H1 (cell line): ENCODE measurements around the gene ITGAV. TPM values are rescaled to one million over a fixed set of nuclear protein-coding genes. Genes with fewer than 3 reads are reported as not detected.

ENCODE experiments used
- CTCF ChIA-PET: fragments of 300-600 bp; sonication (Branson Sonifier 250); formaldehyde crosslinking; loops from one replicate; lab custom pipeline; 2021; ENCODE audit not compliant: partially characterized antibody; lab: Charles Lee
- POLR2A ChIA-PET: fragments of 300-600 bp; sonication (Branson Sonifier 250); formaldehyde crosslinking; loops from one replicate; lab custom pipeline; 2021; ENCODE audit warnings: inconsistent platforms; ENCODE audit not compliant: partially characterized antibody; lab: Charles Lee
- DNase-seq, 2 experiments: peaks; one replicate each; pipeline versions ENCODE4 v3.0.0 to v3.0.0-alpha.2; 2010 to 2022; ENCODE audit warnings: low spot score in 2 of 2, low read depth in 1 of 2, mixed read lengths in 1 of 2
- FAIRE-seq: peaks from 2 replicates; lab custom pipeline; 2011; peaks lifted over from hg19 to GRCh38; lab: Jason Lieb, UNC
- H2AFZ ChIP-seq: 2 replicates; pipeline ENCODE4 v1.8.1; 2012; ENCODE audit warnings: low read length, inconsistent platforms
- H2AK5ac ChIP-seq: 2 replicates; pipeline ENCODE4 v1.6.1; 2013; ENCODE audit warnings: low read depth, low read length
- H2BK120ac ChIP-seq: replicated peaks from 2 replicates; pipeline ENCODE3; 2013; ENCODE audit warnings: low read depth, low read length, inconsistent platforms
- H2BK12ac ChIP-seq: 2 replicates; pipeline ENCODE4 v1.6.1; 2013; ENCODE audit warnings: low read depth, low read length
- H2BK15ac ChIP-seq: 2 replicates; pipeline ENCODE4 v1.6.1; 2013; ENCODE audit warnings: low read length
- H2BK20ac ChIP-seq: 2 replicates; pipeline ENCODE4 v1.6.1; 2013; ENCODE audit warnings: low read length
- H2BK5ac ChIP-seq: 2 replicates; pipeline ENCODE4 v1.6.1; 2013; ENCODE audit warnings: low read depth, low read length
- H3K14ac ChIP-seq: 2 replicates; pipeline ENCODE4 v1.6.1; 2013; ENCODE audit warnings: inconsistent platforms; ENCODE audit not compliant: insufficient read length
- H3K18ac ChIP-seq: 2 replicates; pipeline ENCODE4 v1.6.1; 2013; ENCODE audit warnings: low read length; ENCODE audit errors: extremely low read depth
- H3K23ac ChIP-seq: 2 replicates; pipeline ENCODE4 v1.6.1; 2013; ENCODE audit warnings: inconsistent platforms; ENCODE audit not compliant: insufficient read length
- H3K23me2 ChIP-seq: 2 replicates; pipeline ENCODE4 v1.6.1; 2013; ENCODE audit warnings: low read depth, low read length
- H3K27ac ChIP-seq: 2 replicates; pipeline ENCODE4 v1.6.1; 2011; ENCODE audit warnings: low read depth, low read length, inconsistent platforms
- H3K27me3 ChIP-seq, 4 experiments: replicated peaks in 1 of 4; 1 replicate in 1 of 4; 2 replicates in 3 of 4; pipeline versions ENCODE4 v1.6.1 to v1.8.1; 2011 to 2013; ENCODE audit warnings: low read length in 3 of 4, mild to moderate bottlenecking in 3 of 4, inconsistent platforms in 2 of 4, mixed read lengths in 2 of 4, moderate library complexity in 1 of 4; ENCODE audit not compliant: control insufficient read depth in 3 of 4, insufficient read depth in 3 of 4; ENCODE audit errors: extremely low read depth in 1 of 4
- H3K36me3 ChIP-seq, 4 experiments: 2 replicates each; pipeline versions ENCODE4 v1.6.1 to v1.8.1; 2011 to 2013; ENCODE audit warnings: mild to moderate bottlenecking in 4 of 4, low read length in 3 of 4, moderate library complexity in 2 of 4, control low read depth in 1 of 4, inconsistent platforms in 1 of 4; ENCODE audit not compliant: insufficient read depth in 4 of 4, control insufficient read depth in 2 of 4
- H3K4ac ChIP-seq: replicated peaks from 2 replicates; pipeline ENCODE3; 2013; ENCODE audit warnings: low read length, low read depth, mixed read lengths, inconsistent platforms; ENCODE audit not compliant: insufficient read length
- H3K4me1 ChIP-seq, 4 experiments: replicated peaks in 1 of 4; 1 replicate in 1 of 4; 2 replicates in 3 of 4; pipeline versions ENCODE4 v1.6.1 to v1.8.1; 2011 to 2013; ENCODE audit warnings: low read length in 3 of 4, inconsistent platforms in 2 of 4, mixed read lengths in 1 of 4; ENCODE audit not compliant: insufficient read depth in 4 of 4, control insufficient read depth in 3 of 4
- H3K4me2 ChIP-seq, 2 experiments: 2 replicates each; pipeline versions ENCODE4 v1.6.1 to v1.8.1; 2011 to 2013; ENCODE audit warnings: low read depth in 2 of 2, low read length in 2 of 2, control low read depth in 1 of 2, inconsistent platforms in 1 of 2, mild to moderate bottlenecking in 1 of 2; ENCODE audit not compliant: insufficient read depth in 1 of 2
- H3K4me3 ChIP-seq, 4 experiments: fragments of 200-600, 300-600 bp in 1 of 4; sonication (generic), shearing (Covaris generic), sonication (Bioruptor Twin) in 1 of 4; 2 replicates each; pipeline versions ENCODE4 v1.5.1 to v1.8.1; 2011 to 2016; ENCODE audit warnings: low read length in 4 of 4, low read depth in 3 of 4, control low read depth in 2 of 4, inconsistent platforms in 2 of 4, mild to moderate bottlenecking in 2 of 4, mixed read lengths in 1 of 4, moderate library complexity in 1 of 4; ENCODE audit not compliant: insufficient read depth in 2 of 4; ENCODE audit errors: extremely low read depth in 1 of 4
- H3K56ac ChIP-seq: replicated peaks from 2 replicates; pipeline ENCODE3; 2013; ENCODE audit warnings: low read depth, mild to moderate bottlenecking, mixed read lengths, low read length, inconsistent platforms; ENCODE audit not compliant: insufficient read length
- H3K79me1 ChIP-seq: 2 replicates; pipeline ENCODE4 v1.6.1; 2013; ENCODE audit warnings: low read depth, low read length, control low read depth
- H3K79me2 ChIP-seq, 2 experiments: 2 replicates each; pipeline versions ENCODE4 v1.6.1 to v1.8.1; 2012 to 2013; ENCODE audit warnings: low read length in 2 of 2, mild to moderate bottlenecking in 2 of 2, inconsistent platforms in 1 of 2; ENCODE audit not compliant: insufficient read depth in 2 of 2, control insufficient read depth in 1 of 2
- H3K9ac ChIP-seq, 4 experiments: replicated peaks in 1 of 4; 1 replicate in 1 of 4; 2 replicates in 3 of 4; pipeline versions ENCODE4 v1.6.1 to v1.8.1; 2011 to 2013; ENCODE audit warnings: low read depth in 3 of 4, low read length in 3 of 4, control low read depth in 2 of 4, mild to moderate bottlenecking in 2 of 4, moderate library complexity in 2 of 4, inconsistent platforms in 1 of 4; ENCODE audit errors: extremely low read depth in 1 of 4
- H3K9me3 ChIP-seq, 2 experiments: 2 replicates each; pipeline versions ENCODE4 v1.6.1 to v1.8.1; 2012 to 2013; ENCODE audit warnings: mild to moderate bottlenecking in 2 of 2, moderate library complexity in 2 of 2, control low read depth in 1 of 2, inconsistent platforms in 1 of 2, low read depth in 1 of 2, low read length in 1 of 2, mixed read lengths in 1 of 2; ENCODE audit not compliant: insufficient read depth in 2 of 2
- H4K20me1 ChIP-seq, 2 experiments: replicated peaks in 1 of 2; 2 replicates each; pipeline versions ENCODE3 to v1.8.1; 2011 to 2013; ENCODE audit warnings: inconsistent platforms in 2 of 2, low read length in 2 of 2, mild to moderate bottlenecking in 1 of 2; ENCODE audit not compliant: insufficient read depth in 2 of 2, control insufficient read depth in 1 of 2
- H4K5ac ChIP-seq: 2 replicates; pipeline ENCODE4 v1.6.1; 2013; ENCODE audit warnings: low read length, low read depth, mixed read lengths, inconsistent platforms; ENCODE audit not compliant: insufficient read length
- H4K8ac ChIP-seq: 2 replicates; pipeline ENCODE4 v1.8.0; 2013; ENCODE audit warnings: mild to moderate bottlenecking, moderate library complexity, low read length, inconsistent platforms; ENCODE audit not compliant: insufficient read depth; ENCODE audit errors: extremely low read depth
- H4K91ac ChIP-seq: replicated peaks from 2 replicates; pipeline ENCODE3; 2013; ENCODE audit warnings: low read length, mixed read lengths, inconsistent platforms; ENCODE audit not compliant: insufficient read length
- FOSL1 ChIP-seq: IDR thresholded peaks from 2 replicates; pipeline ENCODE4 v1.6.1; 2011; ENCODE audit warnings: mild to moderate bottlenecking, low read depth, low read length, moderate library complexity; ENCODE audit not compliant: insufficient read depth
- KDM5A ChIP-seq: fragments of 200-600 bp; IDR thresholded peaks from 2 replicates; pipeline ENCODE4 v1.7.1; 2012; ENCODE audit warnings: mild to moderate bottlenecking, low read length, inconsistent platforms, mixed read lengths
- PHF8 ChIP-seq: fragments of 200-600 bp; sonication (generic); conservative IDR thresholded peaks from 2 replicates; pipeline ENCODE4 v1.7.1; 2012; ENCODE audit warnings: low read depth, mild to moderate bottlenecking, inconsistent platforms, low read length, moderate library complexity
- POLR2AphosphoS5 ChIP-seq: IDR thresholded peaks from 2 replicates; pipeline ENCODE4 v1.6.1; 2011; ENCODE audit warnings: low read depth, low read length
- SAP30 ChIP-seq: fragments of 300-600 bp; sonication (generic); IDR thresholded peaks from 2 replicates; pipeline ENCODE4 v1.7.1; 2012; ENCODE audit warnings: low read length, moderate library complexity, mild to moderate bottlenecking, inconsistent platforms; ENCODE audit not compliant: insufficient read depth, insufficient replicate concordance
- SIN3A ChIP-seq, 2 experiments: IDR thresholded peaks in 1 of 2; conservative IDR thresholded peaks in 1 of 2; 2 replicates each; pipeline ENCODE4 v1.6.1; 2011 to 2012; ENCODE audit warnings: low read length in 2 of 2, improper control_type of control experiment in 1 of 2, low read depth in 1 of 2, mild to moderate bottlenecking in 1 of 2
- SIX5 ChIP-seq: IDR thresholded peaks from 2 replicates; pipeline ENCODE4 v1.6.1; 2011; ENCODE audit warnings: mild to moderate bottlenecking, low read depth, low read length
- SUZ12 ChIP-seq: fragments of 200-600 bp; sonication (generic); IDR thresholded peaks from 2 replicates; pipeline ENCODE4 v1.6.1; 2012; ENCODE audit warnings: mild to moderate bottlenecking, inconsistent platforms, low read length, moderate library complexity, mixed read lengths
- TCF12 ChIP-seq: IDR thresholded peaks from 2 replicates; pipeline ENCODE4 v1.6.1; 2011; ENCODE audit warnings: low read depth, mild to moderate bottlenecking, low read length
- TEAD4 ChIP-seq: IDR thresholded peaks from 2 replicates; pipeline ENCODE4 v1.6.1; 2012; ENCODE audit warnings: low read depth, low read length, inconsistent platforms, mixed read lengths
- ZNF274 ChIP-seq: IDR thresholded peaks from 2 replicates; pipeline ENCODE4 v1.7.0; 2012; ENCODE audit warnings: low read length, borderline replicate concordance; ENCODE audit errors: extremely low read depth
- WGBS, 2 experiments: shearing (Covaris generic) in 1 of 2; methylation state at CpG; one replicate each; pipeline versions ENCODE4 v1.1.6 to v1.1.7; 2013 to 2015; ENCODE audit warnings: low lambda C conversion rate in 2 of 2, mixed read lengths in 2 of 2, inconsistent platforms in 1 of 2, low coverage in 1 of 2, missing lambda C conversion rate in 1 of 2; ENCODE audit not compliant: insufficient replicate concordance in 2 of 2, insufficient coverage in 1 of 2, insufficient read length in 1 of 2; ENCODE audit errors: extremely low coverage in 1 of 2, missing lambda C conversion rate in 1 of 2; 5-methylcytosine and 5-hydroxymethylcytosine counted together
- polyA plus RNA-seq, 7 experiments: library from polyadenylated mRNA; depleted of rRNA in 3 of 7; stranded (reverse) in 5 of 7; unstranded in 2 of 7; fragments of >200 nt in 5 of 7; fragments of 200-250 nt in 2 of 7; gene quantifications; 1 replicate in 5 of 7; 2 replicates in 1 of 7; 4 replicates in 1 of 7; pipeline versions ENCODE4 v1.2.1 to v1.2.3, GENCODE V29; 2011 to 2013; ENCODE audit warnings: missing spikeins in 2 of 7, mixed read lengths in 2 of 7
- total RNA-seq: library from RNA; stranded (reverse); fragmentation: NEBNext Ultra II Directional; extraction: Animal tissue kit (Norgen Biotek cat#: 25700); gene quantifications from 2 replicates; pipeline ENCODE4 v1.2.1, GENCODE V29; 2021
- TF ChIP-seq, protein P1 (sequence below): IDR thresholded peaks from 2 replicates; pipeline ENCODE4 v1.6.1; 2011; ENCODE audit warnings: low read depth, mild to moderate bottlenecking, low read length; ENCODE audit not compliant: insufficient read depth
- TF ChIP-seq, protein P2 (sequence below): IDR thresholded peaks from 2 replicates; pipeline ENCODE4 v1.6.1; 2012; ENCODE audit warnings: inconsistent platforms

ITGAV gene
- total and polyA plus RNA-seq, 2 of the 8 experiments (the other 6 are each of a cell fraction or from before 2014, with no cell fraction given), result 11.7 to 42.4 TPM

DNA sequence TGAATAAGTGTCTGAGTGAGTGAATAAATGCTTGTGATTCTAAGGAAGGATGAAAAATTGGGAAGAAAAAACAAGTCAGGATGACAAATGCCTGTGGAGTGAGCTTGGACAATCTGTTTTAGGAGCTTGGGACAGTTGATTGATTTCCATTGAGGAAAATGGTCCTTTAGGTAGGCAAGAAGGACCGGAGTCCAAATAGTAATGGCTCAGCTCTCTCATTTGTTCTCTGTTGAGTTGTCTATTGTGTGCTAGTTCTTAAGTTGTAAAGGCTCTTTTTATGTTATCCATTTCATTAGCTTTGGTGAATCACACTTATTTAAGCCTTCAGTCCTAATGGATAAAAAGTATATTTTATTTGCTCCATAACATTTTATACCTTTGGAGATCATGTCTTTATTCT lies 135.9 kb downstream of the ITGAV start:
- 88% methylated on average over 1 of the region's 1 CpG; no CpG with 5 or more reads in 1 of the 2 experiments for WGBS, 2 experiments
- H3K27ac ChIP-seq, result no peak overlapping the region
- TF ChIP-seq TEAD4 (no peak), SIN3A (conservative IDR thresholded peaks at IDR 0.05 in 1 of 2, IDR thresholded peaks at IDR 0.05 in 1 of 2; ENCODE audit: low read depth in 1 of 2, low read length in 2 of 2) (no peak), FOSL1 (no peak), SIX5 (no peak), POLR2AphosphoS5 (no peak), SAP30 (no peak), TCF12 (no peak), ZNF274 (no peak), SUZ12 (no peak), PHF8 (no peak), KDM5A (no peak)
- TF ChIP-seq, protein P1, sequence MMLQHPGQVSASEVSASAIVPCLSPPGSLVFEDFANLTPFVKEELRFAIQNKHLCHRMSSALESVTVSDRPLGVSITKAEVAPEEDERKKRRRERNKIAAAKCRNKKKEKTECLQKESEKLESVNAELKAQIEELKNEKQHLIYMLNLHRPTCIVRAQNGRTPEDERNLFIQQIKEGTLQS, result no peak
- TF ChIP-seq, protein P2, sequence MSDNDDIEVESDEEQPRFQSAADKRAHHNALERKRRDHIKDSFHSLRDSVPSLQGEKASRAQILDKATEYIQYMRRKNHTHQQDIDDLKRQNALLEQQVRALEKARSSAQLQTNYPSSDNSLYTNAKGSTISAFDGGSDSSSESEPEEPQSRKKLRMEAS, result no peak

More for the DNA sequence above, 135.9 kb downstream of the ITGAV start:
- H4K8ac ChIP-seq, result no peak overlapping the region
- H2BK5ac ChIP-seq, result no peak overlapping the region
- H4K20me1 ChIP-seq, result no peaks in the 10 kb centered on the region
- no peak overlapping the region for H2BK12ac ChIP-seq
- no peak overlapping the region for H2BK120ac ChIP-seq
- no peaks in the 10 kb centered on the region; the same call in 1 of the 2 replicates for H3K79me1 ChIP-seq
- H3K4ac ChIP-seq, result no peak overlapping the region
- H3K23me2 ChIP-seq, result no peaks in the 10 kb centered on the region
- peaks cover 0 to 2% of the 10 kb centered on the region in 2 experiments; a peak in 1 of 4 replicates for H3K9me3 ChIP-seq
- no peak overlapping the region for H2AK5ac ChIP-seq
- H2AFZ ChIP-seq, result no peak overlapping the region
- H3K36me3 ChIP-seq, result no peaks in the 10 kb centered on the region; a peak in 1 of 8 replicates
- no peak for FAIRE-seq
- H3K4me2 ChIP-seq, result no peak overlapping the region
- H3K18ac ChIP-seq, result no peak overlapping the region
- POLR2A ChIA-PET, result no interaction called here
- DNase-seq, result no peak
- no peaks in the 10 kb centered on the region for H3K27me3 ChIP-seq
- no peak overlapping the region for H3K14ac ChIP-seq
- CTCF ChIA-PET, result interaction anchor here (0.6 to 2.1 kb wide), 2 partner anchors 55 to 793 kb away, joined by 3 to 5 read pairs; no protein-coding TSS in a partner anchor
- H2BK15ac ChIP-seq, result no peak overlapping the region
- no peak overlapping the region for H3K4me3 ChIP-seq
- H3K23ac ChIP-seq, result no peak overlapping the region
- H3K9ac ChIP-seq, result no peak overlapping the region
- peaks cover 0 to 2% of the 10 kb centered on the region in 2 experiments; a peak in 1 of 4 replicates for H3K79me2 ChIP-seq
- H3K4me1 ChIP-seq, result peaks cover 0 to 2% (median 0%) of the 10 kb centered on the region in 4 experiments; a peak in 1 of 7 replicates
- no peak overlapping the region for H2BK20ac ChIP-seq
- no peak overlapping the region for H4K5ac ChIP-seq
- H4K91ac ChIP-seq, result no peak overlapping the region
- H3K56ac ChIP-seq, result no peak overlapping the region
